Body of pancreas (tissue), 4 donors: ENCODE measurements around the gene PGLYRP2.

Experiments
- CTCF ChIP-seq, 7 experiments: fragments of 450-650 bp in 4 of 7; fragments of 200-600 bp in 3 of 7; sonication (generic) in 3 of 7; IDR thresholded peaks; one replicate each; pipeline ENCODE4 v1.5.1; 2016 to 2019; ENCODE audit warnings: antibody characterized with exemption in 7 of 7
- POLR2A ChIP-seq, 3 donors: fragments of 450-650 bp; IDR thresholded peaks; one replicate each; pipeline ENCODE4 v1.6.1; 2016; ENCODE audit warnings: antibody characterized with exemption in 3 of 3, mild to moderate bottlenecking in 2 of 3

GRCh38 chr19:15425321-15425950 lies 53.9 kb downstream of the PGLYRP2 start:
- TF ChIP-seq CTCF (IDR thresholded peaks at IDR 0.05) (no peak), POLR2A (IDR thresholded peaks at IDR 0.05) (no peak)
